Breast epithelium (tissue), 3 donors: Measurements from ENCODE around the gene SLC29A2.

Source experiments
- CTCF ChIP-seq, 3 donors: fragments of 450-650 bp; IDR thresholded peaks; one replicate each; pipeline ENCODE4 v1.5.1; 2016 to 2017; ENCODE audit warnings: antibody characterized with exemption in 3 of 3, mild to moderate bottlenecking in 3 of 3, moderate library complexity in 3 of 3
- POLR2AphosphoS5 ChIP-seq, 3 donors: sonication (generic); formaldehyde crosslinking; IDR thresholded peaks; one replicate each; pipeline ENCODE4 v1.6.1; 2017; ENCODE audit warnings: antibody characterized with exemption in 3 of 3

GRCh38 chr11:66340596-66341501 is 30.7 kb downstream of the SLC29A2 start:
- TF ChIP-seq POLR2AphosphoS5 (IDR thresholded peaks at IDR 0.05) (no peak), CTCF (IDR thresholded peaks at IDR 0.05) (no peak)
